ENCODE results near the gene CLCN7.

The CLCN7 gene

DNA sequence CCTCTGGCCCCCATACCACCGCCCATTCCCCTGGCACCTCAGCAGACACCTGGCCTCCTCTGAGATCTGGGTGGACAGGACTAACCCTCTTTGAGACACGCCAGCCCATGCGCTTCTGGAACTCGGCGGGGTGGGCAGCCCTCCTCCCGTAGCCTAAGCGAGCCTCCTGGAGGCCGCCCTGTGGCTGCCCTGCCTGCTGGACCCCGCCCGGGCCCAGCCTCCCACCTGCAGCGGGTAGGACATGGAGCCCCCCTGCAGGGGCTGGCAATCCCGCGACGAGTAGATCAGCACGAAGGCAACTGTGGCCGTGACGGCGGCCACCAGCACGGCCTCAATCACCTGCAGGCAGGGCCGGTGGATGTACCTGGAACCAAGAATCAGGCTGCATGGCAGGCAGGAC is 22.3 kb downstream of the CLCN7 start:
- no peak for TF ChIP-seq CTCF (conservative IDR thresholded peaks at IDR 0.05; ENCODE audit: low read length)
- no peak overlapping the region for H3K4me3 ChIP-seq (ENCODE audit: low read length)
- DNase-seq (ENCODE audit: low read depth), result no peak

DNA sequence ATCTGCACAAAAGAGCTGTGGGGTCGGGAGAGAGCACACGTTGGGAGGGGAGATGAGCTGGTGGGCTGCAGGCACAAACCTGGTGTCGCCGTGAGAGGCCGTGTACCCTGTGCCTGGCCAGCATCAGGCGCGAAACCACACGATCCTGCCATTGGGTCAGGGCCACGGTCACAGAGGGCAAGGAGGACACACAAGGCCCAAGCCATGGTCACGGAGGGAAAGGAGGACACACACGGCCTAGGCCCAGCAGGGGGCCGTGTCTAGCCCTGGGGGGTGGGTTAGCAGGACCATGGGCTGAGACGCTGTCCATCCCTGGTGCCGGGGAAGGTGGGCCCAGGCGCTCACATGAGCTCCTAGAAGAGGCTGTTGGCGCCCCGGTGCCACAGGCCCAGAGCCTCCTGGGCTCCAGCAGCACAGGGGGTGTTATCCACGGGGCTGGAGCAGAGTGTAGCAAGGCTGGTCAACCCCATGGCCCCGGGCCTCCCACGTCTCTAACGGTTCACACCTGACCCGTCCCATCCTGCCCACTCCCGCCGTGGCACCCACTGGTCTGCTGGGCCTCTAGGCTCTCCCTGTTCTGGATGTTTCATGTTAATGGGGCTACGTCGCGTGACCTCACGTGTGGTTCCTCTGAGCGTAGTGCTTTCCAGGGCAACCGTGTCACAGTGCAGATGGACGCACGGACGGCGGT is 23.0 kb downstream of the CLCN7 start:
- no peak overlapping the region for H3K4me3 ChIP-seq (ENCODE audit: low read length)
- no peak for TF ChIP-seq CTCF (conservative IDR thresholded peaks at IDR 0.05; ENCODE audit: low read length)
- DNase-seq (ENCODE audit: low read depth), result no peak

DNA sequence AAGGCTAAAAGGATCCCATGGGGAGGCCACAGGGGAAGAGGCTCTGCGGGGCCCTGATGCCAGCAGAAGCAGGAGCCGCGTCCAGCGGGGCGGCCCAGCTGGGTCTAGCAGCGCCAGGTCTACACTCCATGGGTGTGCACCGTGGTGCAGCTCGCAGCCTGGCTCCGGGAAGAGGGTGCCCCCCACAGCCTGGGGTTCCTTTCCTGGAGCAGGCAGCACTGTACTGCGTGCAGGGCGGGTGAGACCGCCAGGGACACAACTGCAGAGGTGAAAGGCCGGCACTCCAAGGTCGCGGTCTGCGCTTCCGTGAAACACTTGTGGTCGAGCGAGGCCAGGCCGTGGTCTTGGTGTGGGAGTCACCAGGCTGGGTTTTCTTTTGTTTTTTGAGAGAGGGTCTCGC is 24.0 kb downstream of the CLCN7 start:
- no peak for TF ChIP-seq CTCF (conservative IDR thresholded peaks at IDR 0.05; ENCODE audit: low read length)
- H3K4me3 ChIP-seq (ENCODE audit: low read length), result no peak overlapping the region
- DNase-seq (ENCODE audit: low read depth), result no peak

DNA sequence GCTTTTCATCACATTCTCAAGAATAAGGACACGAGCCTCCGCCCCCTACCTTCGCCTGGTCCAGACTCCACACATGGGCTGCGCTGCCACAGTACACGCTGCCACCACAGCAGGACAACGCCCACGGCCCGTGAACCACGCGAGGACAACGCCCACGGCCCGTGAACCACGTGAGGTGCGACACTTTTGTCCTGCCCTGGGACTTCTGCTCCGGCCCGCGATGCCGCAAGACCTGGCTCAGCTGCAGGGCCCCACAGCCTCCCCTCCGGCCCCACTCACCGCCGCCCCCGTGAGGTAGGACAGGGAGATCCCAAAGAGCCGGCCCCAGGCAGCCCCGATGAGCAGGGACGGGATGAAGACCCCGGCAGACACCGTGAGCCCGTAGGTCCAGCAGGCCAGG is 24.6 kb downstream of the CLCN7 start:
- no peak for TF ChIP-seq CTCF (conservative IDR thresholded peaks at IDR 0.05; ENCODE audit: low read length)
- DNase-seq (ENCODE audit: low read depth), result no peak
- H3K4me3 ChIP-seq (ENCODE audit: low read length), result no peak overlapping the region

- no peak for TF ChIP-seq CTCF (conservative IDR thresholded peaks at IDR 0.05; ENCODE audit: low read length)
- no peak overlapping the region for H3K4me3 ChIP-seq (ENCODE audit: low read length)
- no peak for DNase-seq (ENCODE audit: low read depth)
These were observed 25.5 kb downstream of the CLCN7 start for GRCh38 chr16:1449201-1449788.

- DNase-seq (ENCODE audit: low read depth), result no peak
- TF ChIP-seq CTCF (conservative IDR thresholded peaks at IDR 0.05; ENCODE audit: low read length), result no peak
- no peak overlapping the region for H3K4me3 ChIP-seq (ENCODE audit: low read length)
These were observed 26.2 kb downstream of the CLCN7 start for GRCh38 chr16:1448536-1449116.

DNA sequence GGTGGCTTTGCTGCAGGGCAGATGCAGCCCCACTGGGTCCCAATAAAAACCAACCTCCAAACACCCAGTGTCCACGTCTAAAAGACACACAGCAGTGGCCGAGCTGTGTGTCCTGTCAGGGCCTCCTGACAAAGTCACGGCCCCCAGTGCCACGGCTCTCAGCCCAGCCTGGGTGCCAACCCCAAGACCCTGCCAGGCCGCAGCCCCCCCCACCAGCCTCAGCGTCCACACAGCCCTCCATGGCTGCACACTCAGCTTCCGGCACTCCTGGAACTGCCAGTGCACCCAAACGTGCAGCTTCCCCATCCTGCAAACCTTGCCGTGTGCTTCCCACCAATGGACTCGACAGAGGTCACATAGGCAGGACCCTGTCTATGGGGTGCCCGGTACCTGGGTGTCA is 26.9 kb downstream of the CLCN7 start:
- no peak for DNase-seq (ENCODE audit: low read depth)
- no peak for TF ChIP-seq CTCF (conservative IDR thresholded peaks at IDR 0.05; ENCODE audit: low read length)

More for the DNA sequence above, 26.9 kb downstream of the CLCN7 start:
- no peak overlapping the region for H3K4me3 ChIP-seq (ENCODE audit: low read length)

All from AG10803 (cell line).